Hepatocyte (in vitro differentiated cells): ENCODE data around the gene TMEM117. TPM values are rescaled to one million over a fixed set of nuclear protein-coding genes. Genes with fewer than 3 reads are reported as not detected.
"Not testable (repeated sequence)": the region's sequence is repeated elsewhere in the genome, so short reads cannot be mapped to it uniquely, and the experiment has no call there.

ENCODE experiments used
- DNase-seq: peaks from one replicate; pipeline ENCODE4 v3.0.0-alpha.2; 2016; ENCODE audit warnings: low spot score
- H2AFZ ChIP-seq: fragments of 200-600 bp; sonication (generic); 2 replicates; pipeline ENCODE4 v1.6.0; 2016; ENCODE audit warnings: antibody characterized with exemption, mild to moderate bottlenecking
- H3K27ac ChIP-seq: fragments of 200-600 bp; sonication (generic); 2 replicates; pipeline ENCODE4 v1.5.1; 2016; ENCODE audit warnings: mild to moderate bottlenecking
- H3K27me3 ChIP-seq: fragments of 200-600 bp; sonication (generic); 2 replicates; pipeline ENCODE4 v1.6.1; 2016
- H3K36me3 ChIP-seq: fragments of 200-600 bp; sonication (generic); replicated peaks from 2 replicates; pipeline ENCODE4 v1.5.1; 2016; ENCODE audit warnings: low read depth; ENCODE audit not compliant: insufficient read depth
- H3K4me1 ChIP-seq: fragments of 200-600 bp; sonication (generic); 2 replicates; pipeline ENCODE4 v1.5.1; 2016; ENCODE audit warnings: mild to moderate bottlenecking, moderate library complexity; ENCODE audit not compliant: insufficient read depth
- H3K4me2 ChIP-seq: fragments of 200-600 bp; sonication (generic); 2 replicates; pipeline ENCODE4 v1.6.0; 2016
- H3K4me3 ChIP-seq: fragments of 200-600 bp; sonication (generic); 2 replicates; pipeline ENCODE4 v1.5.1; 2016; ENCODE audit warnings: mild to moderate bottlenecking
- H3K79me2 ChIP-seq: fragments of 200-600 bp; sonication (generic); 2 replicates; pipeline ENCODE4 v1.6.0; 2017; ENCODE audit warnings: mild to moderate bottlenecking
- H3K9me2 ChIP-seq: fragments of 200-600 bp; sonication (generic); replicated peaks from 2 replicates; pipeline ENCODE4 v1.6.0; 2017; ENCODE audit warnings: mild to moderate bottlenecking; ENCODE audit not compliant: insufficient read depth
- H3K9me3 ChIP-seq: fragments of 200-600 bp; sonication (generic); 2 replicates; pipeline ENCODE4 v1.5.1; 2016; ENCODE audit warnings: low read depth, mild to moderate bottlenecking
- H4K20me1 ChIP-seq: fragments of 200-600 bp; sonication (generic); 2 replicates; pipeline ENCODE4 v1.6.0; 2016; ENCODE audit warnings: mild to moderate bottlenecking; ENCODE audit not compliant: insufficient read depth, poor library complexity, severe bottlenecking
- CTCF ChIP-seq: fragments of 200-600 bp; sonication (generic); IDR thresholded peaks from 2 replicates; pipeline ENCODE4 v1.5.1; 2016; ENCODE audit warnings: antibody characterized with exemption, mild to moderate bottlenecking; ENCODE audit not compliant: poor library complexity
- EZH2 ChIP-seq: fragments of 200-600 bp; sonication (generic); IDR thresholded peaks from 2 replicates; pipeline ENCODE4 v1.6.1; 2016; ENCODE audit warnings: antibody characterized with exemption, mild to moderate bottlenecking, borderline replicate concordance
- EZH2phosphoT487 ChIP-seq: fragments of 200-600 bp; sonication (generic); IDR thresholded peaks from one replicate; pipeline ENCODE4 v1.6.1; 2018; ENCODE audit warnings: antibody characterized with exemption, mild to moderate bottlenecking, low read depth, moderate library complexity; ENCODE audit not compliant: unreplicated experiment, severe bottlenecking
- WGBS: methylation state at CpG from one replicate; pipeline ENCODE4 v1.1.6; 2016; ENCODE audit warnings: low lambda C conversion rate; ENCODE audit errors: missing lambda C conversion rate; 5-methylcytosine and 5-hydroxymethylcytosine counted together
- polyA plus RNA-seq: library from polyadenylated mRNA; unstranded; fragments of >200 nt; fragmentation: Nextera tagmentation; extraction: Ambion mirVana; gene quantifications from 2 replicates; pipeline ENCODE4 v1.2.1, GENCODE V29; 2016
- total RNA-seq: library from RNA; depleted of rRNA; stranded (reverse); fragments of >200 nt; gene quantifications from 2 replicates; pipeline ENCODE4 v1.2.3, GENCODE V29; 2014

TMEM117 gene
- total and polyA plus RNA-seq, 2 experiments from 2014 or later, result 12.4 to 47.1 TPM

GRCh38 chr12:43841253-43841652 is 5.4 kb downstream of the TMEM117 start:
- no peaks in the 10 kb centered on the region for H4K20me1 ChIP-seq
- no peak overlapping the region for H3K4me2 ChIP-seq
- no peaks in the 10 kb centered on the region for H3K9me2 ChIP-seq
- H3K9me3 ChIP-seq, result no peaks in the 10 kb centered on the region
- TF ChIP-seq EZH2, result no peak
- no peak for TF ChIP-seq CTCF
- no peak for TF ChIP-seq EZH2phosphoT487
- H3K4me1 ChIP-seq, result peaks cover 8% of the 10 kb centered on the region
- no peak overlapping the region for H3K4me3 ChIP-seq
- DNase-seq, result no peak
- WGBS, result 89% methylated on average over 3 of the region's 3 CpGs
- H3K79me2 ChIP-seq, result peaks cover 73% of the 10 kb centered on the region
- no peaks in the 10 kb centered on the region for H3K36me3 ChIP-seq
- no peaks in the 10 kb centered on the region for H3K27me3 ChIP-seq
- no peak overlapping the region for H3K27ac ChIP-seq
- H2AFZ ChIP-seq, result no peak overlapping the region

GRCh38 chr12:43842259-43842658 is 6.4 kb downstream of the TMEM117 start:
- 86% methylated on average over 1 of the region's 1 CpG for WGBS

GRCh38 chr12:43847425-43848225 is 11.7 kb downstream of the TMEM117 start:
- not testable (repeated sequence) for H3K4me2 ChIP-seq, H3K4me3 ChIP-seq, H3K27me3 ChIP-seq, H2AFZ ChIP-seq, H3K9me2 ChIP-seq, DNase-seq, H3K36me3 ChIP-seq, H3K4me1 ChIP-seq, H3K9me3 ChIP-seq, H4K20me1 ChIP-seq
- WGBS, result 58% methylated on average over 4 of the region's 4 CpGs
- Histone ChIP-seq H3K27ac (peak overlapping the region; percentile 71), H3K79me2 (peaks cover 20% of the 10 kb centered on the region)

More at GRCh38 chr12:43842259-43842658, 6.4 kb downstream of the TMEM117 start:
- H3K27ac ChIP-seq, result no peak overlapping the region
- H4K20me1 ChIP-seq, result no peaks in the 10 kb centered on the region
- H3K36me3 ChIP-seq, result no peaks in the 10 kb centered on the region
- no peak overlapping the region for H3K4me2 ChIP-seq
- TF ChIP-seq CTCF (no peak), EZH2 (no peak), EZH2phosphoT487 (no peak)
- H3K27me3 ChIP-seq, result no peaks in the 10 kb centered on the region
- no peaks in the 10 kb centered on the region for H3K9me3 ChIP-seq
- no peaks in the 10 kb centered on the region for H3K9me2 ChIP-seq
- DNase-seq, result no peak
- peaks cover 5% of the 10 kb centered on the region for H3K4me1 ChIP-seq
- H3K79me2 ChIP-seq, result peaks cover 68% of the 10 kb centered on the region
- no peak overlapping the region for H2AFZ ChIP-seq
- H3K4me3 ChIP-seq, result no peak overlapping the region

GRCh38 chr12:43848226-43848507 is 12.3 kb downstream of the TMEM117 start:
- Histone ChIP-seq H3K4me2 (no peak overlapping the region), H3K27me3 (no peaks in the 10 kb centered on the region), H3K9me3 (no peaks in the 10 kb centered on the region), H4K20me1 (no peaks in the 10 kb centered on the region), H3K9me2 (no peaks in the 10 kb centered on the region), H2AFZ (no peak overlapping the region), H3K36me3 (no peaks in the 10 kb centered on the region), H3K79me2 (peaks cover 16% of the 10 kb centered on the region), H3K4me1 (no peaks in the 10 kb centered on the region), H3K4me3 (no peak overlapping the region), H3K27ac (peak overlapping the region; percentile 18)
- TF ChIP-seq EZH2 (no peak), EZH2phosphoT487 (no peak), CTCF (no peak)
- peak; percentile 17 for DNase-seq
- whole genome bisulfite sequencing, result 64% methylated on average over 4 of the region's 4 CpGs
